ENCODE measurements around the gene SLC38A7.

Gene SLC38A7

GRCh38 chr16:58620396-58620795 is 64.2 kb downstream of the SLC38A7 start:
- Mint-ChIP-seq H3K36me3 (ENCODE audit: insufficient read depth) (peaks cover 63% of the 10 kb centered on the region), H3K4me3 (no peak overlapping the region), H3K4me1 (peaks cover 37% of the 10 kb centered on the region), H3K27ac (ENCODE audit: low read depth) (no peak overlapping the region), H3K27me3 (no peaks in the 10 kb centered on the region), H3K9me3 (no peaks in the 10 kb centered on the region)
- no peak for DNase-seq (ENCODE audit: low spot score in 2 of 2)
- ATAC-seq (replicated peaks; ENCODE audit: extremely low read depth, poor library complexity, severe bottlenecking), result no peak

- ATAC-seq (replicated peaks; ENCODE audit: extremely low read depth, poor library complexity, severe bottlenecking) (no peak), DNase-seq (ENCODE audit: low spot score in 2 of 2) (no peak)
- Mint-ChIP-seq H3K27me3 (no peaks in the 10 kb centered on the region), H3K9me3 (no peaks in the 10 kb centered on the region), H3K36me3 (ENCODE audit: insufficient read depth) (peaks cover 33% of the 10 kb centered on the region), H3K4me1 (peaks cover 29% of the 10 kb centered on the region), H3K4me3 (peak overlapping the region; percentile 36), H3K27ac (ENCODE audit: low read depth) (no peak overlapping the region)
These were observed 69.3 kb downstream of the SLC38A7 start for GRCh38 chr16:58615280-58615679.

All from central memory CD8-positive, alpha-beta T cell (primary cell).